ENCODE results near the gene CDKN2C. TPM values are rescaled to one million over a fixed set of nuclear protein-coding genes. Genes with fewer than 3 reads are reported as not detected.
A peak's percentile ranks its signal among the peaks of the same experiment; 100 is the strongest.

CDKN2C gene
- total RNA-seq, 1 donor from 2014 or later: 12.8 TPM

DNA sequence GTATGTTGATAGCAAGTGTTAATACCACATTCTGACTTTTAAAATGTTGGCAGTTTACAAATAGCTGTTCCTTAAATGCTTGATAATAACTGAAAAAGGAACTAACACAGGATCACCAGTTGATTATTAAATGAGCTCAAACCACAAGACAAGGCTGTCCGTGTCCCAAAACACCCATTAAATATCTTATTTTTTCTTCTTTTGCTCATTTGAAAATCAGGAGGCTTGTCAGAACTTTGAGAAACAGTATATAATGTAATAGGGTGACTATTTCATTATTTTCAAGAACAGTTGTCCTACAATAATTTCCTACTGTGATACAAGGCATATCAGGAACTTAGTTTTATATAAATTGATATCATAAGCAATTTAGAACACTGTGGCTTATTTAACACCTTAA is 2.7 kb downstream of the CDKN2C start:
- TF ChIP-seq, protein P1, sequence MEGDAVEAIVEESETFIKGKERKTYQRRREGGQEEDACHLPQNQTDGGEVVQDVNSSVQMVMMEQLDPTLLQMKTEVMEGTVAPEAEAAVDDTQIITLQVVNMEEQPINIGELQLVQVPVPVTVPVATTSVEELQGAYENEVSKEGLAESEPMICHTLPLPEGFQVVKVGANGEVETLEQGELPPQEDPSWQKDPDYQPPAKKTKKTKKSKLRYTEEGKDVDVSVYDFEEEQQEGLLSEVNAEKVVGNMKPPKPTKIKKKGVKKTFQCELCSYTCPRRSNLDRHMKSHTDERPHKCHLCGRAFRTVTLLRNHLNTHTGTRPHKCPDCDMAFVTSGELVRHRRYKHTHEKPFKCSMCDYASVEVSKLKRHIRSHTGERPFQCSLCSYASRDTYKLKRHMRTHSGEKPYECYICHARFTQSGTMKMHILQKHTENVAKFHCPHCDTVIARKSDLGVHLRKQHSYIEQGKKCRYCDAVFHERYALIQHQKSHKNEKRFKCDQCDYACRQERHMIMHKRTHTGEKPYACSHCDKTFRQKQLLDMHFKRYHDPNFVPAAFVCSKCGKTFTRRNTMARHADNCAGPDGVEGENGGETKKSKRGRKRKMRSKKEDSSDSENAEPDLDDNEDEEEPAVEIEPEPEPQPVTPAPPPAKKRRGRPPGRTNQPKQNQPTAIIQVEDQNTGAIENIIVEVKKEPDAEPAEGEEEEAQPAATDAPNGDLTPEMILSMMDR (IDR thresholded peaks at IDR 0.05; ENCODE audit: borderline replicate concordance): no peak
- no peak for DNase-seq
- intact Hi-C loops (cut with micrococcal nuclease): no loop called here

DNA sequence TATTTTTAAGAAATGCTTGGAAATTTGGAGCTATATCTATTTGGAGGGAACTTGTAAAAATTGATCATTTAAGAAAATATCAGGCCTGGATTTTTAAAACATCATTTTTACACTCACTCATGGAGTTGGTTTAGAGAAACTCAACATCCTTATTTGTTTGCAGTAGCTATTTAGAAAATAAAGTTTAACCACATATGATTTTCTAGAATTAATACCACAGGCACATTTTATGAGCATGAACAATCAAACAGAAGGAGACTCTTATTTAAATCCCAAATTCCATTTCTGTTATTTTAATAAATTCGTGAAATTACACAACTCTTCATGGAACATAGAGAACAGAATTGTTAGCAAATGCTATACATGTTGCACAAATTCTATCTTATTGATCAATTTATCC is 3.2 kb downstream of the CDKN2C start:
- peak overlapping the region; percentile 93 for H3K4me3 ChIP-seq
- H3K27ac ChIP-seq (replicated peaks): peak overlapping the region; percentile 46
- intact Hi-C loops (cut with micrococcal nuclease): no loop called here
- H3K9me3 ChIP-seq (replicated peaks): no peaks in the 10 kb centered on the region
- DNase-seq: no peak
- H3K36me3 ChIP-seq: no peaks in the 10 kb centered on the region
- TF ChIP-seq, protein P1 (IDR thresholded peaks at IDR 0.05; ENCODE audit: borderline replicate concordance): no peak
- no peaks in the 10 kb centered on the region for H3K27me3 ChIP-seq (ENCODE audit: low read depth)
- peaks cover 62% of the 10 kb centered on the region for H3K4me1 ChIP-seq

More for the DNA sequence above, 2.7 kb downstream of the CDKN2C start:
- Histone ChIP-seq H3K4me3 (peak overlapping the region; percentile 93), H3K27ac (replicated peaks) (peak overlapping the region; percentile 43), H3K9me3 (replicated peaks) (no peaks in the 10 kb centered on the region), H3K36me3 (no peaks in the 10 kb centered on the region), H3K27me3 (ENCODE audit: low read depth) (no peaks in the 10 kb centered on the region), H3K4me1 (peaks cover 67% of the 10 kb centered on the region)

DNA sequence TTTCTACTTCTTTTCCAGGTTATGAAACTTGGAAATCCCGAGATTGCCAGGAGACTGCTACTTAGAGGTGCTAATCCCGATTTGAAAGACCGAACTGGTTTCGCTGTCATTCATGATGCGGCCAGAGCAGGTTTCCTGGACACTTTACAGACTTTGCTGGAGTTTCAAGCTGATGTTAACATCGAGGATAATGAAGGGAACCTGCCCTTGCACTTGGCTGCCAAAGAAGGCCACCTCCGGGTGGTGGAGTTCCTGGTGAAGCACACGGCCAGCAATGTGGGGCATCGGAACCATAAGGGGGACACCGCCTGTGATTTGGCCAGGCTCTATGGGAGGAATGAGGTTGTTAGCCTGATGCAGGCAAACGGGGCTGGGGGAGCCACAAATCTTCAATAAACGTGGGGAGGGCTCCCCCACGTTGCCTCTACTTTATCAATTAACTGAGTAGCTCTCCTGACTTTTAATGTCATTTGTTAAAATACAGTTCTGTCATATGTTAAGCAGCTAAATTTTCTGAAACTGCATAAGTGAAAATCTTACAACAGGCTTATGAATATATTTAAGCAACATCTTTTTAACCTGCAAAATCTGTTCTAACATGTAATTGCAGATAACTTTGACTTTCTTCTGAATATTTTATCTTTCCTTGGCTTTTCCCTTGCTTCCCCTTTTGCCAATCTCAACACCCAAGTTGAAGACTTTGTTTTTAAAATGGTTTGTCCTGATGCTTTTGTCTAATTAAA is 4.0 kb downstream of the CDKN2C start:
- no peak for DNase-seq
- peak overlapping the region; percentile 93 for H3K4me3 ChIP-seq

DNA sequence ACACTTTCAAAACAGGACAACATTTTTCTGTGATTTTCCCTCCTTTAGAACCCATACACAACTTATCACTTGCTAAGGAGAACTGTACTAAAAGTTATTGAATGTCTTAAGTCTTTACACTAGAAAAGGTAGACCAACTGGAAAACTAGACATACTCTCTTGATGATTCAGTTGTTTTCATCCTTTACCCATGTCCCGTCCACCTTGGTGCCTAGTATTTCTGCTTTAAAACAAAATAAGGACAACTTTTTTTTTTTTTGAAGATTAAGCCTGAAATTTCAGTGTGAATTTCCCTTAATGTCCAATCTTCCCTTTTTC is 4.5 kb downstream of the CDKN2C start:
- peak overlapping the region; percentile 99 for H3K27ac ChIP-seq (replicated peaks)
- intact Hi-C loops (cut with micrococcal nuclease): no loop called here
- H3K36me3 ChIP-seq: no peaks in the 10 kb centered on the region
- no peaks in the 10 kb centered on the region for H3K9me3 ChIP-seq (replicated peaks)
- H3K4me3 ChIP-seq: no peak overlapping the region
- no peaks in the 10 kb centered on the region for H3K27me3 ChIP-seq (ENCODE audit: low read depth)
- TF ChIP-seq, protein P1 (IDR thresholded peaks at IDR 0.05; ENCODE audit: borderline replicate concordance): no peak
- DNase-seq: no peak
- peaks cover 55% of the 10 kb centered on the region for H3K4me1 ChIP-seq

More for the DNA sequence above, 4.0 kb downstream of the CDKN2C start:
- Histone ChIP-seq H3K9me3 (replicated peaks) (no peaks in the 10 kb centered on the region), H3K27ac (replicated peaks) (peak overlapping the region; percentile 99), H3K36me3 (no peaks in the 10 kb centered on the region), H3K27me3 (ENCODE audit: low read depth) (no peaks in the 10 kb centered on the region), H3K4me1 (peaks cover 57% of the 10 kb centered on the region)
- TF ChIP-seq, protein P1 (IDR thresholded peaks at IDR 0.05; ENCODE audit: borderline replicate concordance): no peak
- intact Hi-C loops (cut with micrococcal nuclease): no loop called here

DNA sequence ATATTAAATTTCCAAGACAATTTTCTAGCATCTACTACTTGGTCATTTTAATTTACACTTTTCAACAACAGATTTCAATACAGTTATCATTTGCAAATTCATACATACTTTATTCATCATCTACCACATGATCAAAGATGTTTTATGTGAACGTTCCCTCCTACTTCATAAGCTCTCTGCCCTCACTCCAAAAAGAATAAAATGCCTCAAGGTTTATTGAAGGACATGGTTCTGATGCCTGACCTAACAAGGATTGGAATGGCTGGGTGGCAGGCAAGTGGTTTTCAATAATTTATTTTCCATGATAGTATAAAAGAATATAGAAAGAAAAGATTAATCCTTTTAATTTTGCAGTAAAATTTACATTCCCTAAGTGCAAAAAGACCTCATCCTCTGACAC is 5.4 kb downstream of the CDKN2C start:
- Histone ChIP-seq H3K4me3 (no peak overlapping the region), H3K27me3 (ENCODE audit: low read depth) (no peaks in the 10 kb centered on the region), H3K36me3 (no peaks in the 10 kb centered on the region), H3K27ac (replicated peaks) (peak overlapping the region; percentile 99), H3K4me1 (peaks cover 55% of the 10 kb centered on the region), H3K9me3 (replicated peaks) (no peaks in the 10 kb centered on the region)
- no peak for DNase-seq
- intact Hi-C loops (cut with micrococcal nuclease): no loop called here
- TF ChIP-seq, protein P1 (IDR thresholded peaks at IDR 0.05; ENCODE audit: borderline replicate concordance): no peak
